Heart right ventricle (tissue), 16 donors: Measurements from ENCODE around the gene SPTLC1. TPM values are rescaled to one million over a fixed set of nuclear protein-coding genes. Genes with fewer than 3 reads are reported as not detected.
"Not testable (repeated sequence)": the region's sequence is repeated elsewhere in the genome, so short reads cannot be mapped to it uniquely, and the experiment has no call there.

Experiments used
- ATAC-seq, 8 donors: fragments of 200-7000 bp; cut with Tn5 transposase; one replicate each; pipeline ENCODE4 v1.9.1; 2020; ENCODE audit warnings: mild to moderate bottlenecking in 8 of 8, moderate library complexity in 8 of 8, moderate number of reproducible peaks in 1 of 8
- DNase-seq, 2 donors: peaks; one replicate each; pipeline ENCODE4 v3.0.0-alpha.2; 2020
- H3K27ac ChIP-seq, 10 donors: fragments of 200-600 bp; sonication (generic) in 2 of 10; one replicate each; pipeline versions ENCODE4 v1.5.0 to v1.8.0; 2020 to 2022; ENCODE audit warnings: mild to moderate bottlenecking in 3 of 10
- H3K27me3 ChIP-seq, 7 donors: fragments of 200-600 bp; one replicate each; pipeline ENCODE4 v1.8.0; 2021 to 2022; ENCODE audit warnings: mild to moderate bottlenecking in 2 of 7
- H3K36me3 ChIP-seq, 9 donors: fragments of 200-600 bp; sonication (generic) in 1 of 9; one replicate each; pipeline versions ENCODE4 v1.5.0 to v1.8.0; 2020 to 2022; ENCODE audit warnings: mild to moderate bottlenecking in 2 of 9
- H3K4me1 ChIP-seq, 9 donors: fragments of 200-600 bp; sonication (generic) in 1 of 9; one replicate each; pipeline versions ENCODE4 v1.5.0 to v1.8.0; 2020 to 2022; ENCODE audit warnings: mild to moderate bottlenecking in 4 of 9
- H3K4me3 ChIP-seq, 10 donors: fragments of 200-600 bp; sonication (generic) in 2 of 10; one replicate each; pipeline versions ENCODE4 v1.5.0 to v1.8.0; 2020 to 2022; ENCODE audit warnings: mild to moderate bottlenecking in 7 of 10, moderate library complexity in 2 of 10
- H3K9me3 ChIP-seq, 11 donors: fragments of 200-600 bp in 10 of 11; sonication (generic) in 2 of 11; one replicate each; pipeline versions ENCODE4 v1.5.0 to v1.8.0; 2013 to 2022; ENCODE audit warnings: mild to moderate bottlenecking in 2 of 11, control low read depth in 1 of 11, moderate library complexity in 1 of 11
- CTCF ChIP-seq, 9 donors: fragments of 200-600 bp; sonication (generic) in 2 of 9; IDR thresholded peaks; one replicate each; pipeline versions ENCODE4 v1.5.0 to v1.8.0; 2021 to 2022; ENCODE audit warnings: antibody characterized with exemption in 9 of 9, mild to moderate bottlenecking in 5 of 9, moderate library complexity in 1 of 9
- WGBS, 2 donors: extraction: QIAGEN DNeasy Blood & Tissue Kit; methylation state at CpG; one replicate each; pipeline ENCODE4 v1.1.7; 2013; ENCODE audit warnings: inconsistent platforms in 1 of 2; 5-methylcytosine and 5-hydroxymethylcytosine counted together
- intact Hi-C, 10 donors: fragments of 100-400 bp; cut with DNase I; formaldehyde crosslinking; loops; one replicate each; pipeline versions ENCODE4 v1.11.1 to v1.14.2; 2022
- polyA plus RNA-seq, 2 donors: library from polyadenylated mRNA; stranded (reverse); fragments of 200-250 nt; gene quantifications; one replicate each; pipeline ENCODE4 v1.2.3, GENCODE V29; 2013
- total RNA-seq, 10 donors: library from RNA; stranded (reverse); fragmentation: NEBNext Ultra II Directional in 3 of 10; extraction: Animal tissue kit (Norgen Biotek cat#: 25700) in 3 of 10; gene quantifications; one replicate each; pipeline versions ENCODE4 v1.2.1 to v1.2.4, GENCODE V29; 2021 to 2023
- donor health status: Arrhythmogenic right ventricular cardiomyopathy.
- donor health status: ischemic (EF 13 %, LVEDD 7.1; RV severe dilation, severe dysfunction).
- donor health status: healthy with polysubstance abuse.
- donor health status: DM: no; HTN: yes; CAD: no.
- donor health status: DM: no; HTN: no; CAD: no.
- donor health status: ischemic (EF 25% LVEDD 6.9; RV normal size, moderate dysfunction).
- donor health status: ischemic (EF 25% LVEDD 5.7; RV mildly dilated, moderate dysfunction).
- donor health status: healthy.
- donor health status: DM: yes; HTN: yes; CAD: no.
- donor health status: Ischemic cardiomyopathy.
- donor health status: ischemic (EF 35%, LVEDD 5.7; RV mildly dilated, moderate dysfunction).
- donor health status: nonischemic (EF 11% LVEDD 7.7; RV severe dilation, severe dysfunction).
- donor health status: DM: yes; HTN: yes; CAD: no.
- donor health status: PGD.
- donor health status: ischemic (EF 29% LVEDD 5.4; RV normal size, mild dysfunction).
- donor health status: nonischemic (EF 23%, LVEDD 6.1; RV moderate dilation, normal function).

Gene SPTLC1
- total and polyA plus RNA-seq, 12 donors = 17.1 to 28.1 (median 23.0) TPM

DNA sequence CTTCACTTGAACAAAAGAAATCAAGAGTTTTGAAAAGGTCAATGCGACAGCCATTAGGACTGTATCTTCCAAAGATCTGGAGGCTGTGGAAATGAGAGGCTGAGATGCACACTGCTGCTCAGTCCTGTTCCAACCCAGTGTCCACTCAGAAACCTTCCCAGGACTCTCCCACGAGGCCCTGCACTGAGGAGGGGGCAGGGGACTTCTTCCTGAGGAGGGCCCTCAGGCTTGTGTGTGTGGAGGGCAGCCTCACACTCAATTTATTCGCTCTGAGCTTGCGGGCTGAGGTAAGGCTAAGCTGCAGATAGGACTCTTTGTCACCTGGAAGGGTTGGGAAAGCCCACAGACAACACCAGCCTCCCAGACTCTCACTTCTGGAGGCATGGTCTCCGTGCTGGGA, 95.6 kb downstream of the SPTLC1 start:
- Histone ChIP-seq H3K9me3 (peaks cover 0 to 31% (median 5%) of the 10 kb centered on the region in 11 donors), H3K27ac (no peak overlapping the region), H3K27me3 (no peaks in the 10 kb centered on the region), H3K4me1 (no peaks in the 10 kb centered on the region), H3K4me3 (no peak overlapping the region), H3K36me3 (no peaks in the 10 kb centered on the region)
- no peak for DNase-seq
- intact Hi-C loops = no loop called here
- no peak for TF ChIP-seq CTCF (IDR thresholded peaks at IDR 0.05)
- 58 to 64% methylated on average over 5 of the region's 5 CpGs for WGBS, 2 donors
- no peak for ATAC-seq

- no peak overlapping the region for H3K4me3 ChIP-seq
- no peaks in the 10 kb centered on the region for H3K4me1 ChIP-seq
- ATAC-seq (no peak), DNase-seq (no peak)
- intact Hi-C loops = no loop called here
- 53 to 76% methylated on average over 2 of the region's 2 CpGs for WGBS, 2 donors
- H3K27me3 ChIP-seq = no peaks in the 10 kb centered on the region
- no peaks in the 10 kb centered on the region for H3K36me3 ChIP-seq
- peaks cover 0 to 23% (median 9%) of the 10 kb centered on the region in 11 donors for H3K9me3 ChIP-seq
- no peak for TF ChIP-seq CTCF (IDR thresholded peaks at IDR 0.05)
- H3K27ac ChIP-seq = no peak overlapping the region
Observed at GRCh38 chr9:92010705-92011536, 104.3 kb downstream of the SPTLC1 start.

DNA sequence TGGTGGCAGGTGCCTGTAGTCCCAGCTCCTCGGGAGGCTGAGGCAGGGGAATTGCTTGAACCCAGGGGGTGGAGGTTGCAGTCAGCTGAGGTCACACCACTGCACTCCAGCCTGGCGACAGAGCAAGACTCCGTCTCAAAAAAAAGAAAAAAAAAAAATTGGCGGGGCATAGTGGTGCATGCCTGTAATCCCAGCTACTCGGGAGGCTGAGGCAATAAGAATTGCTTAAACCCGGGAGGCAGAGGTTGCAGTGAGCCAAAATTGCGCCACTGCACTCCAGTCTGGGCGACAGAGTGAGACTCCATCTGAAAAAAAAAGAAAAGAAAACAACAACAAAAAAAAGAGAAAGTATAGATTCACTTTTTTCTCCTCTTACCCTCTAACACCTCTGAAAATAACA, 105.0 kb downstream of the SPTLC1 start:
- H3K27me3 ChIP-seq, H3K4me3 ChIP-seq, ATAC-seq, DNase-seq, H3K36me3 ChIP-seq, intact Hi-C loops, H3K27ac ChIP-seq, H3K4me1 ChIP-seq: not testable (repeated sequence)
- WGBS, 2 donors = 65 to 82% methylated on average over 8 of the region's 8 CpGs
- H3K9me3 ChIP-seq = peaks cover 0 to 17% (median 3%) of the 10 kb centered on the region in 11 donors

DNA sequence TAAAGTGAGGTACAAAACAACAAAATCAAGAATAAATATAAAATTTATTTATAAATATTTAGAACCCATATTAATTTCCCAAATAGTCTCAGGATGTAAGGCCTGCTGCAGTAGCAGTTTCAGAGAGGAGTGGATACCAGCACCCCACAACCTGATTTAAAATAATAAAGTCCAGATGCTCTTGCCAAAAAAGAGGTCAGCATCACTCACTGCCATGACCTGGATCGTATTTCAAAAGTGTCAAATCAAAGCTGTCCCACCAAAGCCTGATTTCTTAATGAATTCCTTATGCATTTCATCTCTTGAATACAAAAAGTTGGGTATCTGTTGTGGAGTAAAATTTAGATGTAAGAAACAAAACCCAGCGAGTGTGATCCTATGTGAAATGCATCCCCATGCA, 107.2 kb downstream of the SPTLC1 start:
- ATAC-seq = no peak
- no peak for TF ChIP-seq CTCF (IDR thresholded peaks at IDR 0.05)
- 70 to 74% methylated on average over 2 of the region's 2 CpGs for WGBS, 2 donors

DNA sequence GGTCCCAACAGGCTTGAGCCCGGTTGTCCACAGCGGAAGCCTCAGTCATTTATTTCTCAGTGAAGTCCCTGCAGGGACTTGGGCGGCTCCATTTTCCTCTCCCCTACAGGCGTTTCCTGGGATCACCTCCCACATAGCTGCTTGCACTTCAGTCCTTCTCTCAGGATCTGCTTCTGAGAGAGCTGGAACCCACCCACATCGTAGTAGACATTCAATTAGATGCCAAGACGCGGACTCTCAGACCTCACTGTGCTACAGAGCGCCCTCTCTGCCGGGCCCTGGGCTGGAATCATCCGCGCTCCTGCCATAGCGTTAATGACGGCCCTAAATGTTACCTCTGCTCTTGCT, 111.2 kb downstream of the SPTLC1 start:
- no peaks in the 10 kb centered on the region for H3K4me1 ChIP-seq
- peaks cover 0 to 6% (median 0%) of the 10 kb centered on the region in 11 donors for H3K9me3 ChIP-seq
- H3K4me3 ChIP-seq = no peak overlapping the region
- ATAC-seq (no peak), DNase-seq (no peak)
- WGBS, 2 donors = 75 to 80% methylated on average over 13 of the region's 13 CpGs
- no peak for TF ChIP-seq CTCF (IDR thresholded peaks at IDR 0.05)
- H3K27ac ChIP-seq = no peak overlapping the region
- H3K27me3 ChIP-seq = peaks cover 0 to 10% (median 0%) of the 10 kb centered on the region in 7 donors
- intact Hi-C loops = no loop called here
- no peaks in the 10 kb centered on the region for H3K36me3 ChIP-seq

More for the DNA sequence above, 107.2 kb downstream of the SPTLC1 start:
- H3K4me3 ChIP-seq = no peak overlapping the region
- peaks cover 0 to 6% (median 0%) of the 10 kb centered on the region in 7 donors for H3K27me3 ChIP-seq
- no peak for DNase-seq
- intact Hi-C loops = no loop called here
- no peaks in the 10 kb centered on the region for H3K9me3 ChIP-seq
- H3K4me1 ChIP-seq = no peaks in the 10 kb centered on the region
- H3K36me3 ChIP-seq = no peaks in the 10 kb centered on the region
- no peak overlapping the region for H3K27ac ChIP-seq
